BLaER1 treated with 17β-estradiol and CSF1 and Interleukin-3, amounts not matched to agents 10 nM and 100 nM (cell line): ENCODE results near the gene AKAP8.
"Not testable (repeated sequence)": the region's sequence is repeated elsewhere in the genome, so short reads cannot be mapped to it uniquely, and the experiment has no call there.

ENCODE experiments used
- H3K27ac ChIP-seq, 11 experiments: shearing (Covaris generic); formaldehyde crosslinking; 2 replicates each; pipeline ENCODE4 v1.8.1; 2022
- H3K27me3 ChIP-seq, 11 experiments: shearing (Covaris generic); formaldehyde crosslinking; 2 replicates each; pipeline ENCODE4 v1.8.1; 2022
- H3K36me3 ChIP-seq, 11 experiments: shearing (Covaris generic); formaldehyde crosslinking; 2 replicates each; pipeline ENCODE4 v1.8.1; 2022
- H3K4me1 ChIP-seq, 10 experiments: shearing (Covaris generic); formaldehyde crosslinking; 2 replicates each; pipeline ENCODE4 v1.8.1; 2022
- H3K4me2 ChIP-seq, 11 experiments: shearing (Covaris generic); formaldehyde crosslinking; 2 replicates each; pipeline ENCODE4 v1.8.1; 2022
- H3K4me3 ChIP-seq, 10 experiments: shearing (Covaris generic); formaldehyde crosslinking; 2 replicates each; pipeline ENCODE4 v1.8.1; 2022
- H3K9ac ChIP-seq, 11 experiments: shearing (Covaris generic); formaldehyde crosslinking; 2 replicates each; pipeline ENCODE4 v1.8.1; 2022
- H3K9me3 ChIP-seq, 11 experiments: shearing (Covaris generic); formaldehyde crosslinking; replicated peaks in 1 of 11; 2 replicates each; pipeline ENCODE4 v1.8.1; 2022
- H4K20me1 ChIP-seq, 11 experiments: shearing (Covaris generic); formaldehyde crosslinking; 2 replicates each; pipeline ENCODE4 v1.8.1; 2022
- Cebpa-rat ChIP-seq, 11 experiments: shearing (Covaris generic); IDR thresholded peaks; 2 replicates each; pipeline ENCODE4 v1.8.1; 2022

The AKAP8 gene

GRCh38 chr19:15368051-15368632 is 11.4 kb downstream of the AKAP8 start:
- H3K27ac ChIP-seq = no peak overlapping the region
- H3K4me2 ChIP-seq = no peak overlapping the region
- H3K36me3 ChIP-seq = peaks cover 89 to 98% (median 96%) of the 10 kb centered on the region in 11 experiments
- peaks cover 0 to 18% (median 12%) of the 10 kb centered on the region in 11 experiments; a peak in 16 of 22 replicates for H3K9me3 ChIP-seq
- H3K27me3 ChIP-seq = no peaks in the 10 kb centered on the region
- H3K4me3 ChIP-seq = no peak overlapping the region
- peaks cover 0 to 6% (median 2%) of the 10 kb centered on the region in 10 experiments; a peak in 9 of 20 replicates for H3K4me1 ChIP-seq
- TF ChIP-seq Cebpa-rat (IDR thresholded peaks at IDR 0.05) = no peak
- H3K9ac ChIP-seq = no peak overlapping the region
- H4K20me1 ChIP-seq = peaks cover 20 to 85% (median 71%) of the 10 kb centered on the region in 11 experiments; a peak in 21 of 22 replicates

DNA sequence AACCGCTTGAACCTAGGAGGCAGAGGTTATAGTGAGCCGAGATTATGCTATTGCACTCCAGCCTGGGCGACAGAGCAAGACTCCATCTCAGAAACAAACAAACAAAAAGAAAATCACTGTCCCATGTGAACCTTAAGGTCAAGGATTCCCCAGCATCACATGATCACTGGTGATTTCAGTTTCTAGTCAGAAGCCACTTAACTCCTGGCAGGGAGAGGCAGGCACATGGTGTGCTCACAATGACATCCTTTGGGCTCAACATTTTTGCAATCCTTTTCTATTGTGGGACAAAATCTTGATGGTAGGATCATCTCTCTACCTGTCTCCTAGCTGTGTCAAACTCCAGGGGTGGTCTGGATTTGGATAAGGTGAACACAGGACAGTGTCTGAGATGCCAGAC is 12.1 kb downstream of the AKAP8 start:
- no peak overlapping the region for H3K27ac ChIP-seq
- H3K4me2 ChIP-seq = no peak overlapping the region
- H3K9ac ChIP-seq = no peak overlapping the region
- H3K4me1 ChIP-seq = no peaks in the 10 kb centered on the region; a peak in 2 of 20 replicates
- H3K4me3 ChIP-seq = no peak overlapping the region
- peaks cover 0 to 18% (median 12%) of the 10 kb centered on the region in 11 experiments; a peak in 16 of 22 replicates for H3K9me3 ChIP-seq
- no peak for TF ChIP-seq Cebpa-rat (IDR thresholded peaks at IDR 0.05)
- H4K20me1 ChIP-seq = peaks cover 13 to 78% (median 64%) of the 10 kb centered on the region in 11 experiments; a peak in 19 of 22 replicates
- peaks cover 82 to 92% (median 89%) of the 10 kb centered on the region in 11 experiments for H3K36me3 ChIP-seq
- H3K27me3 ChIP-seq = no peaks in the 10 kb centered on the region

DNA sequence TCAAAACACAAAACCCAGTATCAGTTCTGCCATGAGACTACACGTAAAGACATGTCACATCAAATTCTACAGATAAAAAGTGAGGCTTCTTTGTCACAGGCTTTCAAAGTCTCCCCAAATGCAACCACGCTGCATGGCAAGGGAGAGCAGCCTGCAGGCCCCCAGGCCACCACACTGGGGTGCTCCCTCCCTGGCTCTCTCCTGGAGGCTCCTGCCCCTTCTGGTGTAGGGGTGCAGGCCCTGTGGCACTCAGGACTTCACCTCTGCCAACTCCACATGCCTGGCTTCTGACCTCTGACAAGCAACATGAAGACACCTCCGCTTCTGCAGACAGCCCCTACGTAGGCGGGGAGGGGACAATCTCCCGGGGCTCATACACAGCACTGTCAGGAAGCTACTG is 14.3 kb downstream of the AKAP8 start:
- H3K9me3 ChIP-seq = peaks cover 0 to 18% (median 12%) of the 10 kb centered on the region in 11 experiments; a peak in 16 of 22 replicates
- H4K20me1 ChIP-seq = peaks cover 7 to 74% (median 52%) of the 10 kb centered on the region in 11 experiments; a peak in 20 of 22 replicates
- H3K4me1 ChIP-seq = peaks cover 0 to 5% (median 0%) of the 10 kb centered on the region in 10 experiments; a peak in 4 of 20 replicates
- no peak for TF ChIP-seq Cebpa-rat (IDR thresholded peaks at IDR 0.05)
- H3K27me3 ChIP-seq = no peaks in the 10 kb centered on the region
- peaks cover 81 to 92% (median 87%) of the 10 kb centered on the region in 11 experiments for H3K36me3 ChIP-seq
- no peak overlapping the region for H3K4me2 ChIP-seq
- no peak overlapping the region for H3K4me3 ChIP-seq
- no peak overlapping the region for H3K27ac ChIP-seq
- H3K9ac ChIP-seq = no peak overlapping the region

DNA sequence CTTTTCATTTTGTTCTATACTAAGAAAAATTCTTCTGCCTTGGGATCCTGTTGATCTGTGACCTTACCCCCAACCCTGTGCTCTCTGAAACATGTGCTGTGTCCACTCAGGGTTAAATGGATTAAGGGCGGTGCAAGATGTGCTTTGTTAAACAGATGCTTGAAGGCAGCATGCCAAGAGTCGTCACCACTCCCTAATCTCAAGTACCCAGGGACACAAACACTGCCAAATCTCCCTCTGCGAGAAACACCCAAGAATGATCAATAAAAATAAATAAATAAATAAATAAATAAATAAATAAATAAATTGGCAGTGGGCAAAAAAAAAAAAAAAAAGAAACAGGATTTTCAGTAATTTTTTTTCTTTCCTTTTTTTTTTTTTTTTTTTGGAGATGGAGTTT is 15.8 kb downstream of the AKAP8 start:
- peaks cover 0 to 18% (median 12%) of the 10 kb centered on the region in 11 experiments; a peak in 16 of 22 replicates for H3K9me3 ChIP-seq
- H3K27me3 ChIP-seq, H3K4me2 ChIP-seq, H3K27ac ChIP-seq, H3K4me3 ChIP-seq, H3K9ac ChIP-seq: not testable (repeated sequence)
- H3K36me3 ChIP-seq = peaks cover 81 to 92% (median 87%) of the 10 kb centered on the region in 11 experiments
- peaks cover 0 to 18% (median 7%) of the 10 kb centered on the region in 10 experiments; a peak in 10 of 20 replicates for H3K4me1 ChIP-seq
- H4K20me1 ChIP-seq = peaks cover 19 to 74% (median 53%) of the 10 kb centered on the region in 11 experiments; a peak in 20 of 22 replicates

GRCh38 chr19:15363048-15363447 is 16.5 kb downstream of the AKAP8 start:
- Histone ChIP-seq H4K20me1 (peaks cover 21 to 74% (median 47%) of the 10 kb centered on the region in 11 experiments; a peak in 20 of 22 replicates), H3K9me3 (peaks cover 0 to 18% (median 12%) of the 10 kb centered on the region in 11 experiments; a peak in 16 of 22 replicates), H3K4me1 (peaks cover 0 to 21% (median 7%) of the 10 kb centered on the region in 10 experiments; a peak in 10 of 20 replicates), H3K36me3 (peaks cover 81 to 92% (median 87%) of the 10 kb centered on the region in 11 experiments)
- not testable (repeated sequence) for H3K4me2 ChIP-seq, H3K4me3 ChIP-seq, H3K27me3 ChIP-seq, H3K27ac ChIP-seq, H3K9ac ChIP-seq

DNA sequence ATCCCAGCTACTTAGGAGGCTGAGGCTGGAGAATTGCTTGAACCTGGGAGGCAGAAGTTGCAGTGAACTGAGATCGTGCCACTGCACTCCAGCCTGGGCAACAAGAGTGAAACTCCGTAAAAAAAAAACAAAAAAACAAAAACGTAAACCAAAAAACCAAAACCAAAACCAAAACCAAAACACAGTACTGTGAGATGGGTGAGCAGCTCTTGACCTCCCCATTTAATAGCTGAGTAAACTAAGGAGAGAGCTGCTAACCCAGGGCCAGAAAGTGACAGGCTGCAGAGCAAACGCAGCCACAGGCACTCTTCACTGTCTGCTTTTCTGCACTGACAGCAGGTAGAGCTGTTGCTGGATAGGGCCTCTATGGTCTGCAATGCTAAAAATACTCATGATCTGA is 19.6 kb downstream of the AKAP8 start:
- not testable (repeated sequence) for H3K9ac ChIP-seq, H3K27me3 ChIP-seq, H3K9me3 ChIP-seq, H3K27ac ChIP-seq, H3K4me3 ChIP-seq
- H3K4me1 ChIP-seq = peaks cover 0 to 21% (median 7%) of the 10 kb centered on the region in 10 experiments; a peak in 10 of 20 replicates
- peaks cover 80 to 92% (median 87%) of the 10 kb centered on the region in 11 experiments for H3K36me3 ChIP-seq
- peaks cover 16 to 78% (median 52%) of the 10 kb centered on the region in 11 experiments; a peak in 21 of 22 replicates for H4K20me1 ChIP-seq
- 0 out of 22 replicates have a peak overlapping the region, but pooled peaks of 1 of the 11 experiments have one; percentile 19 for H3K4me2 ChIP-seq

GRCh38 chr19:15358918-15359317 is 20.7 kb downstream of the AKAP8 start:
- Histone ChIP-seq H3K9ac (peak overlapping the region in 1 of 11 experiments; percentile 0; a peak in 1 of 22 replicates), H3K9me3 (no peaks in the 10 kb centered on the region; a peak in 2 of 22 replicates), H3K4me2 (peak overlapping the region in 5 of 11 experiments; percentile 8 to 41 (median 28); a peak in 4 of 22 replicates), H3K4me1 (peaks cover 0 to 21% (median 7%) of the 10 kb centered on the region in 10 experiments; a peak in 10 of 20 replicates), H3K36me3 (peaks cover 83 to 92% (median 87%) of the 10 kb centered on the region in 11 experiments), H4K20me1 (peaks cover 15 to 82% (median 58%) of the 10 kb centered on the region in 11 experiments; a peak in 21 of 22 replicates), H3K27ac (peak overlapping the region in 7 of 11 experiments; percentile 13 to 45 (median 19); a peak in 9 of 22 replicates), H3K27me3 (no peaks in the 10 kb centered on the region), H3K4me3 (no peak overlapping the region)
- no peak for TF ChIP-seq Cebpa-rat (IDR thresholded peaks at IDR 0.05)

DNA sequence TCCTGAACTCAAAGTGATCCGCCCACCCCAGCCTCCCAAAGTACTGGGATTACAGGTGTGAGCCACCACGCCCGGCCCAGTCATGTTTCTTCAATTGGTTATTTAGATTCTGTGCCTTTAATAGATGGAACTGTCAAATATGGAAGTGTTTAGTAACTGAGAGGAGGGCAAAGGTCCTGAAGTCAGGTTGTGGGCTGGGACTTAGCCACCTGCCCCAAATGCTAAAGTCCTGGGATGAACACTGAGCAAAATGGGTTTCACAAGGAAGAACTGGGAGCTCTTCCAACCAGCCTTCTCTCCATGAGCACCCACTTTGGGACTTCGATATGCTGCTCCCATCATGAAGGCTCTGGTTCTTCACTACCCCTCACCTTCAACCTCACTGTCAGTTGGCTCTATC is 21.7 kb downstream of the AKAP8 start:
- Histone ChIP-seq H3K27me3 (no peaks in the 10 kb centered on the region), H3K9me3 (no peaks in the 10 kb centered on the region), H3K4me3 (no peak overlapping the region), H3K4me1 (peaks cover 0 to 21% (median 7%) of the 10 kb centered on the region in 10 experiments; a peak in 10 of 20 replicates), H4K20me1 (peaks cover 15 to 92% (median 66%) of the 10 kb centered on the region in 11 experiments; a peak in 21 of 22 replicates), H3K27ac (no peak overlapping the region), H3K9ac (no peak overlapping the region), H3K4me2 (no peak overlapping the region), H3K36me3 (peaks cover 92 to 97% (median 94%) of the 10 kb centered on the region in 11 experiments)
- TF ChIP-seq Cebpa-rat (IDR thresholded peaks at IDR 0.05) = no peak

- no peaks in the 10 kb centered on the region for H3K9me3 ChIP-seq
- H3K36me3 ChIP-seq = peaks cover 75 to 96% (median 87%) of the 10 kb centered on the region in 11 experiments
- H3K27me3 ChIP-seq = no peaks in the 10 kb centered on the region
- H3K27ac ChIP-seq = no peak overlapping the region
- TF ChIP-seq Cebpa-rat (IDR thresholded peaks at IDR 0.05) = no peak
- H3K4me1 ChIP-seq = peaks cover 0 to 14% (median 7%) of the 10 kb centered on the region in 10 experiments; a peak in 10 of 20 replicates
- no peak overlapping the region for H3K9ac ChIP-seq
- peaks cover 11 to 96% (median 61%) of the 10 kb centered on the region in 11 experiments; a peak in 21 of 22 replicates for H4K20me1 ChIP-seq
- no peak overlapping the region for H3K4me3 ChIP-seq
- no peak overlapping the region for H3K4me2 ChIP-seq
Observed at GRCh38 chr19:15354566-15355296, 24.9 kb downstream of the AKAP8 start.
